ENCODE measurements around the gene CCDC82.
"Not testable (repeated sequence)": the region's sequence is repeated elsewhere in the genome, so short reads cannot be mapped to it uniquely, and the experiment has no call there.

Gene CCDC82

DNA sequence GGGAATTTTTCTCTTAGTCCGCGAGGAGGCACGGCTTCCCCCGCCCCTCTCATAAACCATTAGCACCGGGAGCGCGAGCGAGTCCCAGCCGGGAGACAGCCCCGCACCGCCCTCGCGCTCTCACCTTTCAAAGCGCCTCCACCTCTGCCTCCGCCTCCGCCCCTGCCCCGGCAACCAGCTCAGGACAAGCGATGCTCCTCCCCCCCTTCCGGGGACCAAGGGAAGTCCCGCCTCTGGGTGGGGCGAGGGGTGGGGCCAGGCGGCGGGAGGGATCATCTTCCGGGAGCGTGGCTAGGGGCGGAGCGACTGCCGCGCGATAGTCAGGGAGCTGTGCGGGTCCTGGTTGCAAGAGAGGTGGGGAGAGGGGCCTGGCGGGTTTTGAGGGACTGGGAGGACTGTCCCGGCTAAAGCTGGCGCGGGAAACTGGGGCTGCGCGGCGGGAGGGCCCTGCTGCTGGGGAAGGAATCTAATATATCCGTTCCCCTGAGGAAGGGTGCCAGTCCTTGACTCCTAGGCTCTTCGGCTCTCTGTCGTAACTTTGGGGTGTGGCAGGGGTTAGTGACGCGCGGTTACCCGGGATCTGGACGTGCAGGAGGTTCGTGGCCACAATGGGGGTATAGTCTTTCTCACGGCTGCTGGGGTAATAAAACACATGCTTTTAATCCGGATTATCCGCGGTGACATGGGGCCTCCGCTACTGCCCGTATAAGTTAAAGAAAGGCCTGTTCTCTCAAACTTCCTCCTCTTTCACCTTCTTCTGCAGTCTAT lies at the start of gene CCDC82, which contains the start of gene JRKL:
CCDC82 (minus strand) TSS at position 193 of the 768 bp plus-strand sequence. CDS start 5,165 bp downstream, outside the sequence.
JRKL (plus strand) TSS at position 294 of the 768 bp plus-strand sequence. CDS start 637 bp downstream, outside the sequence.
- DNase-seq = peak; percentile 81 to 95

DNA sequence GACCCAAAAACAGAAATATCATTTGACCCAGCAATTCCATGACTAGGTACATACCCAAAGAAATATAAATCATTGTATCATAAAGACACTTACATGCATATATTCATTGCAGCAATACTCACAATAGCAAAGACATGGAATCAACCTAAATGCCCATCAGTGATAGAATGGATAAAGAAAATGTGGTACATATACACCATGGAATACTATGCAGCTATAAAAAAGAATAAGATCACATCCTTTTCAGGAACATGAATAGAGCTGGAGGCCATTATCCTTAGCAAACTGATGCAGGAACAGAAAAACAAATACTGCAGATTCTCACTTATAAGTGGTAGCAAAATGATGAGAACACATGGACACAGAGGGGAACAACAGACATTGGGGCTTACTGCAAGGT lies 42.9 kb upstream of the CCDC82 start:
- not testable (repeated sequence) for DNase-seq

DNA sequence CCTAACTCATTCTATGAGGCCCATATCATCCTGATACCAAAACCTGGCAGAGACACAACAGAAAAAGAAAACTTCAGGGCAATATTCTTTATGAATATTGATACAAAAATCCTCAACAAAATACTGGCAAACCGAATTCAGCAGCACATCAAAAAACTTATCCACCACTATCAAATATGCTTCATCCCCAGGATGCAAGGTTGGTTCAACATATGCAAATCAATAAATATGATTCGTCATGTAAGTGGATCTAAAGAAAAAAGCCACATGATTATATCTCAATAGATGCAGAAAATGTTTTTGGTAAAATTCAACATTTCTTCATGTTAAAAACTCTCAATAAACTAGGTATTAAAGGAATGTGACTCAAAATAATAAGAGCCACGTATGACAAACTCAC lies 41.0 kb upstream of the CCDC82 start:
- DNase-seq = no peak

DNA sequence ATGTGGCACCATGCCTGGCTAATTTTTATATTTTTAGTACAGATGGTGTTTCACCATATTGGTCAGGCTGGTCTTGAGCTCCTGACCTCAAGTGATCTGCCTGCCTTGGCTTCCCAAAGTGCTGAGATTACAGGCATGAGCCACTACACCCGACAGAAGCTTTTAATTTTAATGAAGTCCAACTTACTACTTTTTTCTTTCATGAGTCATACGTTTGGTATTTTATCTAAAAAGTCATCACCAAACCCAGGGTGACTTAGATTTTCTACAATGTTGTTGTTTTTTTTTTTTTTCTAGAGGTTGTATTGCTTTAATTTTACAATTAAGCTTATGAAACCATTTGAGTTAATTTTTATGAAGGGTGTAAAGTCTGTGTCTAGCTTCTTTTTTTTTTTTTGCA lies 35.0 kb upstream of the CCDC82 start:
- no peak for DNase-seq

DNA sequence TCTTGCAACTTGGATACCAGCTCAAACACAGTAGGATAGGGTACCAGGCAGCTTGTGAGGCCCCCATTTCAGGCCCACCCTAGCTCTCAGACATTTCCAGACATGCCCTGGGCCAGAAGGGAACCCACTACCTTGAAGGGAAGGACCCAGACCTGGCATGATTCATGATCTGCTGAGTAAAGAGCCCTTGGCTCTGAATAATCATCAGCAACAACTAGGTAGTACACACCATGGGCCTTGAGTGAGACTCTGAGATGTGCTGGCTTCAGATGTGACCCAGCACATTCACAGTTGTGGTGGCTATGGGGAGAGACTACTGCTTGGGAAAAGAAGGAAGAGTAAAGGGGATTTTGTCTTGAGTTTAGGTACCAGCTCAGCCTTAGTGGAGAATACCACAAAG lies 23.7 kb upstream of the CCDC82 start:
- no peak for DNase-seq

DNA sequence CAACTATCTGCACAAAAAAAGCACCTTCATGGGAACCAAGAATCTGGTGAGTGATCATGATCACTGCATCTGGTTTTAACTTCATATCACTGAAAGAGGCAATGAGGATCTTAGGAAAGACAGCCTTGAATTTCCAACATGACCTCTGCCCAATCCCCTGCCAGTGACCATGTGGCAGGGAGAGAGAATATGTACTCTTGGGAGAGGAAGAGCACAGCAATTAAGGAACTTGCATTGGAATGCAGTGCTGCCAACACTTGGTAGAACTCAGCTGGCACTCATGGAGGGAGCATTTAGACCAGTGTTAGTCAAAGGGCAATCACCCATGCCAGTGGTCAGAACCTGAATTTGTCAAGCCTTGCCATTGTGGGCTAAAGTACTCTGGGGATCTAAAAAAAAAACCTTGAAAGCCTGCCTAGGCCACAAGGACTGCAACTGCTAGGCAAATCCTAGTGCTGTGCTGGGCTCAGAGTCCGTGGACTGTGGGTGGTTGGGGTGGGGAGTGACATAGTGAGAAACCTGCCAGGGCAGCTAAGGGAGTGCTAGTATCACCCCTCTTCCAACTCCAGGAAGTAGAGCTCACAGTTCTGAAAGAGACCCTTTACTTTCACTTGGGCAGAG lies 23.2 kb upstream of the CCDC82 start:
- no peak for DNase-seq

DNA sequence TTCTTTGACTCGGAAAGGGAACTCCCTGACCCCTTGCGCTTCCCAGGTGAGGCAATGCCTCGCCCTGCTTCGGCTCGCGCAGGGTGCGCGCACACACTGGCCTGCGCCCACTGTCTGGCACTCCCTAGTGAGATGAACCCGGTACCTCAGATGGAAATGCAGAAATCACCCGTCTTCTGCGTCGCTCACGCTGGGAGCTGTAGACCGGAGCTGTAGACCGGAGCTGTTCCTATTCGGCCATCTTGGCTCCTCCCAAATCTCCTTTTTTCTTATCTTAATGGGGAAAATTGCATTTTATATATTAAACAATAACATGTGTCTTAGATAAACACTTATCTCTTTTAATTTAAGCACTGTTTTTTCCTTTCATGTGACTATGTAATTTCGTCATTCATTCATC lies 21.7 kb upstream of the CCDC82 start:
- not testable (repeated sequence) for DNase-seq

DNA sequence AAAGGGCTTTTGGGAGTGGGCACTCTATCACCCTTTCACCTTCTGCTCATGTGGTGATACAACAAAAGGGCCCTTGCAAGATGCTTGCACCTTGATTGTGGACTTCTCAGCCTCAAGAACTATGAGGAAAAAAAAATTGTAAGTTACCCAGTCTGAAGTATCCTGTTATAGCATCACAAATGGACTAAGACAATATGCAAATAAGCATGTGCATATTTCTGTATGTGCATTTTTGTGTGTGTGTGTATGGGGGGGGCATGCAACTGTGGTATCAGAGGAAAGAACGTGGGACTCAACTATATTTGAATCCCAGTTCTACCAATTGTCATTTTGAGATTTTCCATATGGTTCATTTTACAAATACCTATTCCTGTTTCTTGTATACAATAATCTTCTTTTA lies 11.0 kb upstream of the CCDC82 start:
- no peak for DNase-seq

DNA sequence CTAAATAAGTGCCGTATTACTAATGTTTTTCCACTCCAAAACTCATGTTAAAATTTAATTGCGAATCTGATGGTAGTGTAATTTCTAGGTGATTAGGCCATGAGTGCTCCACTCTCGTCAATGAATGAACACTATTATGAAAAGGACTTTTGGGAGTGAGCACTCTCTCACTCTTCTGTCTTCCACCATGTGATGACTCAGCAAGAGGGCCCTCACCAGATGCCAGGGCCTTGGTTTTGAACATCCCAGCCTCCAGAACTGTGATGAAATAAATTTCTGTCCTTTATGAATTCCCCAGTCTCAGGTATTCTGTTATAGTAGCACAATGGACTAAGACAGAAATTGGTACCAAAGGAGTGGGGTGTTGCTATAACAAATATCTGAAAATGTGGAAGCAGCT lies 8.2 kb upstream of the CCDC82 start:
- no peak for DNase-seq

DNA sequence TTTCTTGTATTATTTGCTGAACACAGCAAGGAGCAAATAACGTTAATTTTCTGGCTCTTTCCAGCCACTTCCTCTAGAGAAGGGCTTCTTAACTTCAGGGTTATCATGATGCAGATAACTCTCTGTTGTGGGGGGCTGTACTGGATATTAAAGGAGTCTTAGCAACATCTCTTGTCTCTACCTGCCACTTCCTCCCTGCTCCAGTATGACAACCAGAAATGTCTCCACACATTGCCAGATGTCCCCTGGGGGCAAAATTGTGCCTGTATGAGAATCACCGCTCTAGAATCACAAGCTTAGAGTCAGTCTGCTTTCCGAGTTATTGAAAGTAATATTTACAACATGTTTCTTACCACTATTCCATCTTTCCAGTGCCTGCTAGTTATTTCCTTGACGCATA lies 6.9 kb upstream of the CCDC82 start:
- DNase-seq = no peak

DNA sequence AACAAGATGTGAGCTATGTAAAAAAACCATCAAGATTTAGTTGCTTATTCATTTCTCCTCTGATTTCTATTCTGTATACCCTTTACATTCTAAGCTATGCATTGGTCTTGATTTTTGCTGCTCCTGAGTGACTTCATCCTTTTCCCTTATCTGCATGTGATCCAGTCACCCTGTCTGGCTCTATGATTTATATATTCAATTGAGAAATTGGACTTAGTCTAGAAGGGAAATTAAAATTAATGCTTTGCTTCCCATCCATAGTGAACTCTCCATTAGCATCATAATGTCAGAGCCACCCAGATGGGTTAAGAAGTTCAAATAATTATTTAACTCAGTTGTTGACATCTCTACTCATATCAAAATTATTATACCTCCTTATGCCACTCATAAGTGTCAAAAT lies 5.1 kb upstream of the CCDC82 start:
- no peak for DNase-seq

DNA sequence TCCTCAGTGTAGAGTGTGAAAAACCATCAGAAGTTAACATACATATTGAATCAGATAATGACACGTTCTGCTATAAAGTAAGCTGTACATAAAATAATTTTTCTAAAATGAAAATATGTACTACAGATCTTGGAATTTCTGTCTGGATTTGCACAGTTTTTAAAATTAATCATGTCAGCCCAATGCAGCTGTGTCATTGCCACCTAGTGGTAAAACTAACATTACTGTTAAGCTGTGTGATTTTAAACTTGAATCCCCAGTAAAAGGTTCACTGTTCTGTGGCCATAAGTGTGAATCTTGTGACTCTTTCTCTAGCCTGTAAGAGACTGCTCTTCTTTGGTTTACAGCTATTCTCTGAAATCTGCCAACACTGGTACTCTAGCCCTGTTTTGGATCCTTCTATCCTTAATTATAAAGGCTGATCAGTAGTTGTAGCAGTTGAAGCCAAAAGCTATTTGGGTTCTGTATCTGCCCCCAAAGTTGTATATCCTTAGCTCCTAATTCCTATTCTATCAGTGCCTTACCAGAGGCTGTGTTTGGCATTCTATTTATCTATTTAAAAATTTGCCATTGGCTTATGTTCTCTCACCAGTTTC lies 4.1 kb upstream of the CCDC82 start:
- DNase-seq = peak in 1 of 2 donors; percentile 11

DNA sequence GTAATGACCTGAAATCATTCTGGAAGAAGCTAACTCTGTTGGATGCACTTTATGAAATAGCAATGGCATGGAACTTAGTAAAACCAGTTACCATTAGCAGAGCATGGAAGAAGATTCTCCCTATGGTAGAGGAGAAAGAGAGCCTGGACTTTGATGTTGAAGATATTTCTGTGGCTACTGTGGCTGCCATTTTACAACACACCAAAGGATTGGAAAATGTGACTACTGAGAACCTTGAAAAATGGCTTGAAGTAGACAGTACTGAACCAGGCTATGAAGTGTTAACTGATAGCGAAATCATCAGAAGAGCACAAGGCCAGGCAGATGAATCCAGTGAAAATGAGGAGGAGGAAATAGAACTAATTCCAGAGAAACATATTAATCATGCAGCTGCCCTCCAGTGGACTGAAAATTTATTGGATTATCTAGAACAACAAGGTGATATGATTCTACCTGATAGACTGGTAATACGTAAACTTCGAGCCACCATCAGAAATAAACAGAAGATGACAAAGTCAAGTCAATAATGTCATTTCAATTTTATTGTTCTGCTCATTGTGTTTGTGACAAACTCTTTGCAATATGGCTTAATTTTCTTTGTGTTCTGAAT lies 2.1 kb upstream of the CCDC82 start:
- no peak for DNase-seq

DNA sequence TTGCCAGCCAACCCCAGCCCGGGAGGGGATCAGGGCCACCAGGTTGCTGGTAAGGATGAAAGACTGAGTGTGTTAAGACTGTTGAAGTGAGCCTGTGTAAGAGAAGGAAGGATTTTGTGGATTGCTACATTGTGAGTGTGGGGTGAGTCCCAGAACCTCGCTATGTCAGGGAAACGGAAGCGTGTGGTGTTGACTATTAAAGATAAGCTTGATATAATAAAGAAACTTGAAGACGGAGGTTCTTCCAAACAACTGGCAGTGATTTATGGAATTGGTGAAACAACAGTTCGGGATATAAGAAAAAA lies 728 bp upstream of the CCDC82 start:
- DNase-seq = peak in 1 of 2 donors; percentile 37

DNA sequence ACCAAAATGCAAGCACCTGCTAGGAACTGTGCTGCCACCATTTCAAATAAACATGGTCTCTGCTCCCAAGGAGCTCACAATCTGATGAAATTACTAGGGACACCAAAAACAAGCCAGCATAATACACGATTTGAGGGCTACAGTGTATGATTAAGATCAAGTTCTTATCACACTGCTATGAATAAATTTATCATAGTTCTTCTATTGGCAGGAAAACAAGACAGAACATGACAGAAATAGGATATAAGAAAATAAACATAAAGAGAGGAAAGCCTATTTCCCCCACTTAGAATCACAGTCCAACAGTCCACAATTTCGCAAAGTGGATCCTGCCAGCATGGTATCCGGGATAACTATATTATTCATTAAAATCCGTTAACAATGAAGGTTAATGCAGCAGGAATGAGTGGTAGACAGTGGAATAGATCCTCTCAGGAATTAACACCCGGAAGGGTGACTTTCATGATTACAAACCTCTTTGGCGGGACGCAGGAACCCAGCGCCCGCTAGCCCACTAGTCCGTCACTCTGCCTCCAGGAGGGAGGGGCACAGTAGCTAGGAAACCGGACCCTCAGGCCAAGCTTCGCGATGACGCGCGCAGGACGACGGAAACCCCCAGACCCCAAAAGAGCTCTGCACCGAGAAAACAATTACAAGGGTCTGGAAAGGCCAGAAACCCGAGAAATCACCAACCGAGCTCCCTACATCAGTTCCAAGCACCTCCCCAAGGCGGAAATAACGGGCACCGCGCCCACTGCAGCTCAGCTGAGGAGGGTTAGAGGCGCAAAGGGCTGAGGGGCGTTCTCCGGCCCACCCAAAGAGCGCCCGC lies 607 bp downstream of the CCDC82 start:
- DNase-seq = peak in 1 of 2 donors; percentile 49

DNA sequence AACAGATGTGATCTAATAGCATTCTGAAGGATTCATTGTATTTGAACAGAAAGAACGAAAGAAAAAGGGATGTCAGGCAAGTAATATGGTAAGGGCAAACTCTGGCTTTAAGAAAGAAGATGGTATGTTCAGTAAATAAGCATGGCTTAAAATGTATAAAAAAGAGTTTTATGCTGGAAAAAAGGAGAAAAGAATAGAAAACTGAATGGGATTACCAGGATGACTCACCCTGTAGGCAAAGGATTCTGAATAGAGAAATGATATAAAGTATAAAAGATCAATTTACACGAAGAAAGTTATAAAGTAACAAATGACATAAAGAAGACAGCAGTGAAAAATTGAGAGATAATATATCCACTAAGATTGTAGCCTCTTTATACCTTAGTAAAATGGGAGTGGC lies 4.5 kb downstream of the CCDC82 start:
- no peak for DNase-seq

DNA sequence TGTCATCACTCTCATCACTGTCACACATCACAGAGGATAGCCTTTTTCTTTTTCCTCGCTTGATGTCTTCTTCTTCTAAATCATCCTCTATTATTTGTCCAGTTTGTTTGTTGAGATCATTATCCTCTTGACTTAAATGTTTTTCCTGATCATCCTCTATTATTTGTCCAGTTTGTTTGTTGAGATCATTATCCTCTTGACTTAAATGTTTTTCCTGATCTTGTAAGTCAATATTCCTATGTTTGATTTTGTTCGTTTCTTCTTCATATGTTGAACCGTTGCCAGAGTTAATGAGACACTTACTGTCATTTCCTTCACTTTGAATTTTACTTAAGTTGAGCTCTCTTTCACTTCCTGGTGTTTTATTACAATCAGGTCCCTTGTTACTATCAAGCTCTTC lies 5.6 kb downstream of the CCDC82 start:
- DNase-seq = no peak

DNA sequence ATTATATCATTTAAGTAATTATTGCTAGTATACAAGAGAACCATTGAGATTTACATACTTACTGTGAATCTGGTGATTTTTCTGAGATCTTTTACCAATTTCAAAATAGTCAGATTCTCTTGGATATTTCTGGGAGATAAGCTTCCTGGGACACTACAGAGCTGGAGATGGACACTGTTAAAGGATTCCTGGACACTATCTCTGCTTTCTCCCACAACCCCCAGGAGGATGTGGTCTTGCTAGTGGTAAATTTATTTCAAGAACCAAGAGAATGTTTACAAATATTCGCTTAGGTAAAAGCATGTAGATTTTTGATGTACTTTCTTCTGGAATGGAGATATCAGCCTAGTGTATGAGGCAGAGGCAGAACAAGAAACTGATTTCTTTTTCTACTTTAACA lies 12.9 kb downstream of the CCDC82 start:
- no peak for DNase-seq

DNA sequence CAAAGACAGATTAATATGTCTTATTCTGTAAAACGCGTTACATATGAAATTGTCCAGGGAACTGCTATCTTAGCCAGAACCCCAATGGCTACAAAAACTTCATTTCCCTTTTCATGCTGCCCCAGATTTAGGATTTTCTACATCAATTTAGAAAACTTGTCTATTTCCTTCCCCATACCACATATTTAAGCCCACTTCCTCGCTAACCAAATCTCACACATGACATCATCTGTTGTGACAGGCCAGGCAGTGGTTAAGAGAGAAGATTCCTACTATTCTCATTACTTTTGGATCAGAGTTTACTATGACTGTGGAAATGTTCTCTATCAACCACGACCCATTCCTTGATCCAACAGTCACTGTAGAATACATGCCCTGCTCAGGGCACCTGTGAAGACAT lies 15.9 kb downstream of the CCDC82 start:
- peak in 1 of 2 donors; percentile 1 for DNase-seq

DNA sequence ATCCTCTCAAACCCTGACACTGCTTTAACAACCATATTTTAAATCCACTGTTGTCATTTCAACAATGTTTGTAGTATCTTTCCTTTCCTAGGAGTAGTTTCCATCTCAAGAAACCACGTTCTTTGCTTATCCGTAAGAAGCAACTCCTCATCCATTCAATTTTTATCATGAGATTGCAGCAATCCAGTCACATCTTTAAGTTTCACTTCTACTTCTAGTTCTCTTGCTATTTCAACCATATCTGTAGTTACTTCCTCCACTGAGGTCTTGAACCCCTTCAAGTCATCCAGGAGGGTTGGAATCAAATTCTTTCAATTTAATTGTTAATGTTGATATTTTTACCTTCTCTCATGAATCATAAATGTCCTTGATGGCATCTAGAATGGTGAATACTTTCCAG lies 22.4 kb downstream of the CCDC82 start:
- no peak for DNase-seq

DNA sequence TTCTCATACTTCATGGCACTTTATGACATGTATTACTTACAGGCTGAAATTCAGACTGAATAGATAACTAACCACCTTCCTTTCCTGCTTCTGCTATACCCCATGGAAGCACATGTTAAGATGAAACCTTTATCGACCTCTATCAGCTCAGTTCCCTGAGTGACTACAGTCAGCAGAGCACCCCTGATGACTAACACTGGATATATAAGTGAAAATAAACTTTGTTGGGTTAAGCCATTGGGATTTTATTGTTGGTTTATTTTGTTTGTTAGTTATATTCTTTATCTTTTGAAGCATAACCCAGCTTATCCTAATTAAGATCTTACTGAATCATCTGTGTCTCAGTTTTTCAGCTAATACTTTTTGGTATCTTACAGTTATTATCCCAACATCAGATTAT lies 23.7 kb downstream of the CCDC82 start:
- DNase-seq = no peak

DNA sequence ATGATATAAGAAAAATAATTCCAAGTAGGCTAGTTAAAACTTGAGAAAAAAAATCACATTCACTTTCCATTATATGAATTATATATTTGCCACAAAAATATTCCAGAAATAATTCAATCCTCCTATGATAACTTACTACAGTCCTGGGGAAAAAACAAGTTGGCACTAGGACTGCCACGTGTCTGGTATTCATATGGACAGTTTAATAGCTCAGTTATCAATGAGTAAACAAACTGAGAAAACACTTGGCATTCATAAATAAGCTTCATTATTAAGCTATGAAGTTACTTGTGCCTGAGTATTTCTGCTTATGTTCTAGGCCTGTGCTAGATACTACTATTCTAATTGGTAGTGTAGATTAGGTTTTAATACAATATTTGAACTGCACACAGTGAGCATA lies 24.2 kb downstream of the CCDC82 start:
- DNase-seq = no peak

DNA sequence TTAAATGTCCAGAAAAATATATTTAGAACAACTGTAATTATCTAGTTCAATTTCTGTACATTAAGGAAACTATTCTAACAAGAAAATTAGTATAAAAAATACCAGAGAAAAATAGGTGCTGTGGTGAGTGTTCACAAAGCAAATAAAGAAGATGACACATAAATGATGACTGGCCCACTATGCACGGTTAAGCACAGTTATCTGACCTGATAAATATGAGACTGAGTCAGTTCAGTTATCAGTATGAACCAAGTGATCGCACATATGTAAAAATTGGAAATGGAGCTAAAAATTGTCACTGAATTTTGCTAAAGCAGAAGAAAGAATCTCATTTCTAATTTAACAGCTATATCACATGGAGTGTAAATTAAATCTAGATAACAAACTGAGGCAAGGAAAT lies 27.9 kb downstream of the CCDC82 start:
- DNase-seq = no peak

Data from bone marrow (tissue), 2 donors.